VCaP (cell line): ENCODE measurements around the gene SLC29A1.

ENCODE experiments used
- H3K27ac ChIP-seq: fragments of 450-650 bp; 2 replicates; pipeline ENCODE4 v1.5.1; 2017
- TF ChIP-seq, protein P1 (sequence below): fragments of 450-650 bp; conservative IDR thresholded peaks from 2 replicates; pipeline ENCODE4 v1.5.1; 2017; ENCODE audit warnings: mild to moderate bottlenecking, moderate library complexity

The SLC29A1 gene

DNA sequence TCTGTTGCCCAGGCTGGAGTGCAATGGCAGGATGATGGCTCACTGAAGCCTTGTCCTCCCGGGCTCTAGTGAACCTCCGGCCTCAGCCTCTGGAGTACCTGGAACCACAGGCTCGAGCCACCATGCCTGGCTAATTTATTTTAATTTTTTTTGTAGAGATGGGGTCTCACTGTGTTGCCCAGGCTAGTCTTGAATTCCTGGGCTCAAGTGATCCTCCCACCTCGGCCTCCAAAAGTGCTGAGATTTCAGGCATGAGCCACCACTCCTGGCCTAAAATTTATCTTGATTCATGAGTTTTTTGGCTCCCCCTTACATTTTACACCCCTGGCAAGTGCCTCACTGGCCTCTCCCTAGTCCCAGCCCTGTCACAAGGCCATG is 2.5 kb upstream of the SLC29A1 start:
- TF ChIP-seq, protein P1, sequence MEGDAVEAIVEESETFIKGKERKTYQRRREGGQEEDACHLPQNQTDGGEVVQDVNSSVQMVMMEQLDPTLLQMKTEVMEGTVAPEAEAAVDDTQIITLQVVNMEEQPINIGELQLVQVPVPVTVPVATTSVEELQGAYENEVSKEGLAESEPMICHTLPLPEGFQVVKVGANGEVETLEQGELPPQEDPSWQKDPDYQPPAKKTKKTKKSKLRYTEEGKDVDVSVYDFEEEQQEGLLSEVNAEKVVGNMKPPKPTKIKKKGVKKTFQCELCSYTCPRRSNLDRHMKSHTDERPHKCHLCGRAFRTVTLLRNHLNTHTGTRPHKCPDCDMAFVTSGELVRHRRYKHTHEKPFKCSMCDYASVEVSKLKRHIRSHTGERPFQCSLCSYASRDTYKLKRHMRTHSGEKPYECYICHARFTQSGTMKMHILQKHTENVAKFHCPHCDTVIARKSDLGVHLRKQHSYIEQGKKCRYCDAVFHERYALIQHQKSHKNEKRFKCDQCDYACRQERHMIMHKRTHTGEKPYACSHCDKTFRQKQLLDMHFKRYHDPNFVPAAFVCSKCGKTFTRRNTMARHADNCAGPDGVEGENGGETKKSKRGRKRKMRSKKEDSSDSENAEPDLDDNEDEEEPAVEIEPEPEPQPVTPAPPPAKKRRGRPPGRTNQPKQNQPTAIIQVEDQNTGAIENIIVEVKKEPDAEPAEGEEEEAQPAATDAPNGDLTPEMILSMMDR = no peak
- H3K27ac ChIP-seq = peak overlapping the region; percentile 78

DNA sequence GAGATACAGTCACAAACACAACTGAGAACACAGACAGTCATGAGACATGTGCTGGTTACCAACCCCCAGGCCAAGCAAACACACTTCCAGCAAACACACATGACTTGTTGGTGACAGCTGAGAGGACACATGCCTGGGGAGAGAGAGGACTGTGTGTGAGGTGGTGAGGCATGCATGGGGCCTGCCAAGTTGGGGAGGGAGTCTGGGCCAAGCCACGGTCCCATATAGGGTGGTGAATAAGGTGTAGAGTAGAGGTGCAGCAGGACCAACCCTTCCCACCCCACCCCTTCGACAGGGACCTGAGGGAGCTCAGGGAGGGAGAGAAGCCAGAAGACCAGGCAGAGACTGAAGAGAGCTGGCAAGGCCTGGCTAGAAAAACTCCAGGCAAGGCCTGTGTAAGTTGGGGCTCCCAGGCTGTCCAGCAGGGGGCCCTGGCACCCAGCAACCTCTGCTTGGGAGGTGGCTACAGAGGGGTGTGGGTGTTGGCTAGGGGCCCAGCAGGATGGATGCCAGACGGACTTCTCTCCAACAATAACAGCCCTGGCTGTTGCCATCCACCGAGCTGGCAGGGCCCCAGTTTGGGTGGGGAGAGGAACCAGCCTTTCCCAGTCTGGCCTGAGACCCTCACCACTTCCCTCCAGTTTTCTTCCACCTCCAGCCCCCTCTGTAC is 2.0 kb upstream of the SLC29A1 start:
- TF ChIP-seq, protein P1 = peak; percentile 62
- peak overlapping the region; percentile 78 for H3K27ac ChIP-seq

DNA sequence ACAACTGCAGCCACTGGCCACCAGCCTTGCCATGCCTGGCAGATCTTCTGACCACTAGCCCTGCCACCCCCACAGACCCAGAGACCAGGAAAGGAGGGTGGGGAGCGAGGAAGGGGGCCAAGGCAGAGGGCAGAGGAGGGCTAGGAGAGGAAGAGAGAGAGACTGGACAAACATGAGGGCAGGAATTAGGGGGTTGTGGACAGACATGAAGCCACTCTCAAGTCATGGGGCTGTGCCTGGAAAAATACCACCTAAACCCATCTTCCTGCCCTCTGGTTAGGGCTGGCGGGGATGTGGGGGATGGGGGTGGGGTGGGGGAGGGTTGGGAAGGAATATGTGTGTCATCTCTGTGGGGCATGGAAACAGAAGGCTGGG is 1.4 kb upstream of the SLC29A1 start:
- H3K27ac ChIP-seq = peak overlapping the region; percentile 78
- TF ChIP-seq, protein P1 = no peak

DNA sequence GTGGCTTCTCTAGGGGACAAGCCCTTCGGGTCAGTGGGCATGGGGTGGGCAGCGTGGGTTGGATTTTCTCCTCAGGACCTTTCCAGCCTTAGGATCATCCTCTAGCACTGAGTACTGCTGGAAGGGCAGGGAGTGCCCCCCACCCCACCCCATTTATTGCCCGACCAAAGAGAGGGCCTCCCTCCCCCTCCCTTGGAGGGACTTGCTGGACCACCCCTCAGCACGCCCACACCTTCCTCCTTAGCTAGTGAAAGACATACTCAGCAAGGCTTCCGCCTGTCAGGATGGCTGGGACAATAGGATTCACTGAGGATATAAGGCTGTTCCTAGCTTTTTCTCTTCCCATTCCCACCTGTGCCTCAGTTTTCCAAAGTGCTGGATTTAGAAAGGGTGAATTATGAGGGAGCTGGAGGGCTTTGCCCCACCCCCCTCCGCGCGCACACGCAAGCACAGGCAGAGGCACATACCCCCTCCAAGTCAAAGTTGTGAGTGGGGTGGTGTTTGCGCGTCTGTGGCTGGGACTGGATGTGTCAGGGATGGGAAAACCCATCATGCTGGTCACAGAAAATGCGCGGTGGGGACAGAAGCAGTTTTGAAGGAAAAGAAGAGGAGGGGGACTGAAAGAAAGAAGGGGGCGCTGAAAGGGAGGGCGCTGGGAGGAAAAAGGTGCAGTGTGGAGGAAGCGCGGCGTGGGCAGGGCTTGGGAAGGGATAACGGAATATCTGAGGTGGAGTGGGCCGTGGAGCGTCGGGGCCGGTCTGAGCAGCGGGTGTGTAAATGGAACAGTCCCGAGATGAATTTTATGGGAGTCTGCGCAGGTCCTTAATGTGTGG is 693 bp upstream of the SLC29A1 start:
- peak overlapping the region; percentile 81 for H3K27ac ChIP-seq
- TF ChIP-seq, protein P1 = no peak

DNA sequence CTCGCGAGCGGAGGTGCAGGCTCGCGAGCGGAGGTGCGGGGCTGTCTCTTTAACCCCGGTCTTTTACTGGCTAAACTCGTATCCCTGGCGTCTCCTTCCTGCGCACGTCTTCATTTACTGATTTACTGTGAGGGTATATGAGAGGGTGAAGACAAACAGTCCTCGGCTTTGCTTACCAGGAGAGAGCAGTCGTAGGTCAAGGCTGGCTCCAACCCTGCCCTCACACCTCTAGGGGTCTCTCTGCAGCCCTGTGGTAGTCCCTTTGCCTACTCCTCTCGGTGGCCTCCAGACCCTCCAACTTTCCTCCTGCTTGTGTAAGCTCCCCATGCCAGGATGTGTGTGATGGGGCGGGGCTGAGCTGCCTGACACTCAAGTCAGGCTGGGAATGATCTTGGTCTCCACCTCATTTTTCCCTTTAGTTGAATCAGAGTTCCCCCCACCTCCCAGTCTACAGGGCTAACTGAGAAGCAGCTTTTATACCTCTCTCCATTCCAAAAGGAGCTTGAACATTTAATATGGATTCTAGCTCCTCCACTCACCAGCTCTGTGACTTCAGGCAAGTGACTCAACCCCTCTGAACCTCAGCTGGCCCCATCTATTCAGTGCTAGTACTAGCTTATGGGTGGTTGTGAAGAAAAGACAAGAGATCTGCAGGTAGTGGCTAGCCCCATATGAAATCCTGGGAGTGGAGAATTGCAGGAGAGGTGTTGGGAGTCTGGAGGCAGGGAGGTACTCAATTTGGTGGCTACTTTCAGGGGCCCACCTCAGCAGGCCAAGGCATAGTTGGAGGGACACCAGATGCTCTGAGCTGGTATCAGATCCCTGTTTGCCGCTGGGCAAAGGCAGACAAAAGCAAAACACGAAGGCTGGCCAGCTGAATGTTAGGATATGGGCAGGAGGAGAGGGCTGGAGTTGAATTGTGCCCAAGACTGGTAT is 902 bp downstream of the SLC29A1 start:
- H3K27ac ChIP-seq = peak overlapping the region; percentile 81
- TF ChIP-seq, protein P1 = peak; percentile 15; the same call in 1 of the 2 replicates

DNA sequence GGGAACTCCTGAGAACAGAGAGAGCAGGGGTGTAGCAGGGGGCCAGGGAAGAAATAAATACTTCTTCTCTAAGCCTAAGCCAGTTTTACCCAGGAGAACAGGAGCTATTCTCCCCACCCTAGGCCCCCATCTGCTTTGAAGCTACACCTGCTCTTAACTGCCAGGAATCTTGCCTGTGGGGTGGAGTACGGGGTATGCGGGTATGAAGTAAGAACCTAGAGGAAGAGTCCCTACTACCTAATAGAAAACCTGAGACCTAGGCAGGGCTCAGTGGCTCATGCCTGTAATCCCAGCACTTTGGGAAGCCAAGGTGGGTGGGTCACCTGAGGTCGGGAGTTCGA is 1.5 kb downstream of the SLC29A1 start:
- TF ChIP-seq, protein P1 = no peak
- H3K27ac ChIP-seq = peak overlapping the region; percentile 81
